T-cell (primary cell): Measurements from ENCODE around the gene C5AR2. TPM values are rescaled to one million over a fixed set of nuclear protein-coding genes. Genes with fewer than 3 reads are reported as not detected.
A peak's percentile ranks its signal among the peaks of the same experiment; 100 is the strongest.
"Not testable (repeated sequence)": the region's sequence is repeated elsewhere in the genome, so short reads cannot be mapped to it uniquely, and the experiment has no call there.

Source experiments
- ATAC-seq, 4 experiments: fragments of 200-7000 bp in 3 of 4; fragments of 150-1000 bp in 1 of 4; cut with Tn5 transposase; replicated peaks in 1 of 4; 1 replicate in 3 of 4; 2 replicates in 1 of 4; pipeline ENCODE4 v1.10.0; 2021; ENCODE audit warnings: moderate library complexity in 3 of 4, mild to moderate bottlenecking in 2 of 4, moderate number of reproducible peaks in 1 of 4
- CTCF ChIA-PET, 2 donors: fragments of 300-600 bp; sonication (Branson Sonifier 250); formaldehyde crosslinking; loops; one replicate each; lab custom pipeline; 2022; ENCODE audit warnings: antibody characterized with exemption in 2 of 2; lab: Charles Lee
- POLR2A ChIA-PET, 2 donors: fragments of 300-600 bp; sonication (Branson Sonifier 250); formaldehyde crosslinking; loops; one replicate each; lab custom pipeline; 2022; ENCODE audit warnings: antibody characterized with exemption in 2 of 2; lab: Charles Lee
- DNase-seq, 35 experiments: peaks; one replicate each; pipeline versions ENCODE4 v3.0.0 to v3.0.0-alpha.2; 2013 to 2023
- H3K27ac ChIP-seq: one replicate; pipeline ENCODE4 v1.5.1; 2013; ENCODE audit warnings: low read length
- H3K27me3 ChIP-seq, 2 experiments: replicated peaks in 1 of 2; 1 replicate in 1 of 2; 2 replicates in 1 of 2; pipeline versions ENCODE4 v1.6.1 to v1.7.0; 2013; ENCODE audit warnings: low read length in 1 of 2, mixed read lengths in 1 of 2; ENCODE audit not compliant: control insufficient read depth in 2 of 2, insufficient read depth in 2 of 2; ENCODE audit errors: extremely low read depth in 1 of 2
- H3K36me3 ChIP-seq, 2 donors: 1 replicate in 1 of 2; 2 replicates in 1 of 2; pipeline versions ENCODE4 v1.6.1 to v1.7.0; 2013; ENCODE audit warnings: low read length in 1 of 2; ENCODE audit not compliant: control insufficient read depth in 2 of 2, insufficient read depth in 1 of 2; ENCODE audit errors: extremely low read depth in 1 of 2
- H3K4me1 ChIP-seq, 2 experiments: 1 replicate in 1 of 2; 2 replicates in 1 of 2; pipeline versions ENCODE4 v1.6.1 to v1.7.0; 2013; ENCODE audit warnings: low read length in 2 of 2, mixed read lengths in 1 of 2; ENCODE audit not compliant: insufficient read depth in 2 of 2, control insufficient read depth in 1 of 2; ENCODE audit errors: extremely low read depth in 1 of 2
- H3K4me3 ChIP-seq, 2 donors: 1 replicate in 1 of 2; 2 replicates in 1 of 2; pipeline versions ENCODE4 v1.5.1 to v1.7.0; 2013; ENCODE audit warnings: mild to moderate bottlenecking in 2 of 2, low read length in 1 of 2, moderate library complexity in 1 of 2; ENCODE audit not compliant: control insufficient read depth in 1 of 2; ENCODE audit errors: extremely low read depth in 1 of 2
- H3K9me3 ChIP-seq: 2 replicates; pipeline ENCODE4 v1.7.0; 2013
- H3K27ac Mint-ChIP-seq, 2 donors: one replicate each; pipeline ENCODE4 v1.8.0; 2020 to 2021; ENCODE audit warnings: mild to moderate bottlenecking in 2 of 2, mixed read lengths in 2 of 2
- H3K27me3 Mint-ChIP-seq, 2 donors: one replicate each; pipeline ENCODE4 v1.8.0; 2021 to 2022; ENCODE audit warnings: mixed read lengths in 2 of 2
- H3K36me3 Mint-ChIP-seq: one replicate; pipeline ENCODE4 v1.8.0; 2021; ENCODE audit warnings: mixed read lengths
- H3K4me1 Mint-ChIP-seq, 3 donors: one replicate each; pipeline ENCODE4 v1.8.0; 2020 to 2022; ENCODE audit warnings: mixed read lengths in 3 of 3, mild to moderate bottlenecking in 1 of 3
- H3K4me3 Mint-ChIP-seq, 3 donors: one replicate each; pipeline ENCODE4 v1.8.0; 2020 to 2022; ENCODE audit warnings: mild to moderate bottlenecking in 3 of 3, mixed read lengths in 3 of 3, moderate library complexity in 3 of 3
- H3K9me3 Mint-ChIP-seq, 3 donors: one replicate each; pipeline ENCODE4 v1.8.0; 2020 to 2022; ENCODE audit warnings: mixed read lengths in 3 of 3
- WGBS: methylation state at CpG from one replicate; pipeline ENCODE4 v1.1.5; 2013; ENCODE audit warnings: missing lambda C conversion rate; ENCODE audit not compliant: insufficient coverage; 5-methylcytosine and 5-hydroxymethylcytosine counted together
- total RNA-seq, 35 experiments: library from RNA in 6 of 35; stranded (reverse) in 6 of 35; fragments of 120-200 nt in 1 of 35; gene quantifications; one replicate each; pipeline versions ENCODE4 v1.2.1 to v1.2.4 and lab custom pipeline; 2013 to 2026

Gene C5AR2
- total RNA-seq, 5 donors from 2014 or later (not counting 1 experiment from before 2014, with no cell fraction given) = 0.40 to 1.5 (median 0.79) TPM

DNA sequence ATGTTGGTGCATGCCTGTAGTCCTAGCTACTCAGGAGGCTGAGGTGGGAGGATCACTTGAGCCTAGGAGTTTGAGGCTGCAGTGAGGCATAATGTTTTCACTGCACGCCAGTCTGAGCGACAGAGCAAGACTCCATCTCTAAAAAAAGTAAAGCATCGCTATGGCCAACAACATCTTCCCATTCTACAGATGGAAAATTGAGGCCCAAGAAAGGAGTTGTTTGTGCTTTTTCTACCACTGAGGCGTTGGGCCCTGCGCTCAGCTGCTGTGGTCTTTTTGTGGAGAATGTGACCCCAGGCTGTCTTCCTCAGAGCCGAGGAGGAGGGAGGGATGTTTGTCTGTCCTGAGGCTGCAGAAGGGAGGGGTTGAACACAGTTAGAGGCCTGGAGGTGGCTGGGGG is 485 bp upstream of the C5AR2 start:
- 77% methylated on average over 2 of the region's 6 CpGs for WGBS
- H3K27me3 ChIP-seq = peaks cover 0 to 11% of the 10 kb centered on the region in 2 experiments
- no peaks in the 10 kb centered on the region for H3K36me3 ChIP-seq
- DNase-seq = no peak
- H3K27ac Mint-ChIP-seq = no peak overlapping the region
- peaks cover 3 to 14% (median 6%) of the 10 kb centered on the region in 3 donors for H3K4me1 Mint-ChIP-seq
- H3K27me3 Mint-ChIP-seq = peaks cover 3 to 6% of the 10 kb centered on the region in 2 donors
- peaks cover 0 to 12% of the 10 kb centered on the region in 2 experiments for H3K4me1 ChIP-seq
- CTCF ChIA-PET = no interaction called here
- H3K4me3 ChIP-seq = no peak overlapping the region
- no peaks in the 10 kb centered on the region for H3K9me3 Mint-ChIP-seq
- no peak overlapping the region for H3K27ac ChIP-seq
- no peak overlapping the region for H3K4me3 Mint-ChIP-seq
- H3K9me3 ChIP-seq = no peaks in the 10 kb centered on the region
- POLR2A ChIA-PET = no interaction called here
- no peaks in the 10 kb centered on the region for H3K36me3 Mint-ChIP-seq
- no peak for ATAC-seq

DNA sequence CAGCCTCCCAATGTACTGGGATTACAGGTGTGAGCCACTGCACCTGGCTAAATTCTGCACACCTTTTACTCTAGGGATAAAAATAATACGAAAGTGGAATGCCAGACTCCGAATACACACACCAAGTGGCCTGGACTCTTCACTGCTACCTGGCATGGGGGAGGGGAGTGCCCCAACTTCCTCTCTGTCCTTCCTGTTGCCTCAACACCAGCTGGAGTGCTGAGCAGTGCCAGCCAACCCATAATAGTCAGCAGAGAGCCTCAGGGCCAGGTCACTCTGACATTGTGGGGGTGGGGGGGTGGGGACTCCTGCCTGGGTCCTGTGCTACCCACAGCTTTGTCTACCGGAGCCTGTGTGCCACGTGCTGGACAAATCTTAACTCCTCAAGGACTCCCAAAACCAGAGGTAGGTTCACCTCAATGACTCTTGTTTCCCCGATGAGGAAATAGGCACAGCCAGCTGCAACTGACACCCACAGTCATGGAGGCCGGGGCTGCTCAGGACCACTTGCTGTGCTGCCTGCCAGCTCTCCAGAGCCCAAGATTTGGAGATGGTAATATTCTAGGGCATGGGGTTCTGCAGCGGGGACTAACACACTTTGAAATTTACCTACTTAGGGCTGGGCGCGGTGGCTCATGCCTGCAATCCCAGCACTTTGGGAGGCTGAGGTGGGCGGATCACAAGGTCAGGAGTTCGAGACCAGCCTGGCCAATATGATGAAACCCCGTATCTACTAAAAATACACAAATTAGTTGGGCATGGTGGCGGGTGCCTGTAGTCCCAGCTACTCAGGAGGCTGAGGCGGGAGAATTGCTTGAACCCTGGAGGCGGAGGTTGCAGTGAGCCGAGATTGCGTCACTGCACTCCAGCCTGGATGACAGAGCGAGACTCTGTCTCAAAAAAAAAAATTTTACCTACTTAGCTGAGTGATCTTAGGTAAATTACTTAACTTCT is 5.1 kb downstream of the C5AR2 start:
- H3K9me3 ChIP-seq, H3K36me3 ChIP-seq, H3K36me3 Mint-ChIP-seq, H3K4me3 ChIP-seq, H3K27me3 Mint-ChIP-seq, H3K27me3 ChIP-seq, H3K9me3 Mint-ChIP-seq, POLR2A ChIA-PET: not testable (repeated sequence)
- Histone ChIP-seq H3K27ac (peak overlapping the region; percentile 9), H3K4me1 (peaks cover 0 to 21% of the 10 kb centered on the region in 2 experiments)
- Mint-ChIP-seq H3K4me1 (peaks cover 9 to 23% (median 10%) of the 10 kb centered on the region in 3 donors), H3K4me3 (peak overlapping the region in 2 of 3 donors; percentile 37 to 43), H3K27ac (peak overlapping the region; percentile 58 to 71)
- peak in 3 of 4 experiments; percentile 31 to 68 (median 63) for ATAC-seq
- CTCF ChIA-PET = interaction anchor here (0.6 to 1.4 kb wide), 2 partner anchors 12 to 372 kb away, joined by 4 to 7 read pairs; partner anchors contain the start of gene DHX34 (in 1 of the 2)
- 88% methylated on average over 7 of the region's 18 CpGs for WGBS
- peak in 26 of 35 experiments; percentile 2 to 55 (median 20) for DNase-seq

GRCh38 chr19:47339196-47339880 is 7.4 kb downstream of the C5AR2 start:
- Mint-ChIP-seq H3K36me3 (no peaks in the 10 kb centered on the region), H3K27ac (peak overlapping the region in 1 of 2 donors; percentile 74), H3K4me3 (no peak overlapping the region), H3K27me3 (no peaks in the 10 kb centered on the region), H3K9me3 (no peaks in the 10 kb centered on the region), H3K4me1 (peaks cover 9 to 23% (median 10%) of the 10 kb centered on the region in 3 donors)
- DNase-seq (no peak), ATAC-seq (no peak)
- ChIA-PET POLR2A (no interaction called here), CTCF (interaction anchor here in 1 of 2 donors (0.8 kb wide), 1 partner anchor 10 kb away, joined by 3 read pairs; the partner anchor contains the start of gene DHX34)
- Histone ChIP-seq H3K4me3 (no peak overlapping the region), H3K27me3 (peaks cover 0 to 6% of the 10 kb centered on the region in 2 experiments), H3K36me3 (no peaks in the 10 kb centered on the region), H3K9me3 (no peaks in the 10 kb centered on the region), H3K27ac (no peak overlapping the region), H3K4me1 (peaks cover 0 to 21% of the 10 kb centered on the region in 2 experiments)
- 92% methylated on average over 3 of the region's 10 CpGs for WGBS

DNA sequence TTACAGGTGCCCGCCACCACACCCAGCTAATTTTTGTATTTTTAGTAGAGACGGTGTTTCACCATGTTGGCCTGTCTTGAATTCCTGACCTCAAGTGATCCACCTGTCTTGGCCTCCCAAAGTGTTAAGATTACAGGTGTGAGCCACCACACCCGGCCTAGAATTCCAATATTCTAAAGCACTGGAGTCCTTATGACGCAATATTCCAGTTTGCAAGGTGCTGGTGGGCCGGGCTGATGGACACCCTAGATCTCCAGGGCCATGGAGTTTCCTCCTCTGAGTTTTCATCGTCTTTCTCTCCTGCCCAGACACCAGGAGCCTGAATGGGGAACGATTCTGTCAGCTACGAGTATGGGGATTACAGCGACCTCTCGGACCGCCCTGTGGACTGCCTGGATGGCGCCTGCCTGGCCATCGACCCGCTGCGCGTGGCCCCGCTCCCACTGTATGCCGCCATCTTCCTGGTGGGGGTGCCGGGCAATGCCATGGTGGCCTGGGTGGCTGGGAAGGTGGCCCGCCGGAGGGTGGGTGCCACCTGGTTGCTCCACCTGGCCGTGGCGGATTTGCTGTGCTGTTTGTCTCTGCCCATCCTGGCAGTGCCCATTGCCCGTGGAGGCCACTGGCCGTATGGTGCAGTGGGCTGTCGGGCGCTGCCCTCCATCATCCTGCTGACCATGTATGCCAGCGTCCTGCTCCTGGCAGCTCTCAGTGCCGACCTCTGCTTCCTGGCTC is 8.7 kb downstream of the C5AR2 start:
- Mint-ChIP-seq H3K4me3 (no peak overlapping the region), H3K27ac (no peak overlapping the region), H3K9me3 (no peaks in the 10 kb centered on the region), H3K27me3 (no peaks in the 10 kb centered on the region), H3K36me3 (no peaks in the 10 kb centered on the region), H3K4me1 (peaks cover 9 to 17% (median 10%) of the 10 kb centered on the region in 3 donors)
- ATAC-seq (no peak), DNase-seq (no peak)
- no peaks in the 10 kb centered on the region for H3K9me3 ChIP-seq
- no peak overlapping the region for H3K4me3 ChIP-seq
- no peak overlapping the region for H3K27ac ChIP-seq
- CTCF ChIA-PET = no interaction called here
- peaks cover 0 to 17% of the 10 kb centered on the region in 2 experiments for H3K4me1 ChIP-seq
- 90% methylated on average over 18 of the region's 29 CpGs for WGBS
- POLR2A ChIA-PET = no interaction called here
- peaks cover 0 to 6% of the 10 kb centered on the region in 2 experiments for H3K27me3 ChIP-seq
- H3K36me3 ChIP-seq = no peaks in the 10 kb centered on the region

DNA sequence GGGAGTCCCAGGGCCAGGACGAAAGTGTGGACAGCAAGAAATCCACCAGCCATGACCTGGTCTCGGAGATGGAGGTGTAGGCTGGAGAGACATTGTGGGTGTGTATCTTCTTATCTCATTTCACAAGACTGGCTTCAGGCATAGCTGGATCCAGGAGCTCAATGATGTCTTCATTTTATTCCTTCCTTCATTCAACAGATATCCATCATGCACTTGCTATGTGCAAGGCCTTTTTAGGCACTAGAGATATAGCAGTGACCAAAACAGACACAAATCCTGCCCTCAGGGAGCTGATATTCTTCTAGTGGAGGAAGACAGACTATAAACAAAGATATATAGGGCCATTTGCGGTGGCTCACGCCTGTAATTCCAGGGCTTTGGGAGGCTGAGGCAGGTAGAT is 9.8 kb downstream of the C5AR2 start:
- Histone ChIP-seq H3K9me3 (no peaks in the 10 kb centered on the region), H3K36me3 (no peaks in the 10 kb centered on the region), H3K4me3 (no peak overlapping the region), H3K27me3 (peaks cover 0 to 6% of the 10 kb centered on the region in 2 experiments), H3K4me1 (peaks cover 0 to 6% of the 10 kb centered on the region in 2 experiments), H3K27ac (no peak overlapping the region)
- ATAC-seq (no peak), DNase-seq (no peak)
- ChIA-PET CTCF (interaction anchor here in 1 of 2 donors (0.5 kb wide), 1 partner anchor 46 kb away, joined by 4 read pairs; no protein-coding TSS in a partner anchor), POLR2A (no interaction called here)
- no CpG with 5 or more reads among the region's 4 CpGs for WGBS
- no peaks in the 10 kb centered on the region for H3K9me3 Mint-ChIP-seq
- no peaks in the 10 kb centered on the region for H3K36me3 Mint-ChIP-seq
- no peak overlapping the region for H3K27ac Mint-ChIP-seq
- H3K4me3 Mint-ChIP-seq = no peak overlapping the region
- H3K4me1 Mint-ChIP-seq = peaks cover under 1 to 7% (median 4%) of the 10 kb centered on the region in 3 donors
- H3K27me3 Mint-ChIP-seq = no peaks in the 10 kb centered on the region
